ENCODE data around the gene EEFSEC.

DNA sequence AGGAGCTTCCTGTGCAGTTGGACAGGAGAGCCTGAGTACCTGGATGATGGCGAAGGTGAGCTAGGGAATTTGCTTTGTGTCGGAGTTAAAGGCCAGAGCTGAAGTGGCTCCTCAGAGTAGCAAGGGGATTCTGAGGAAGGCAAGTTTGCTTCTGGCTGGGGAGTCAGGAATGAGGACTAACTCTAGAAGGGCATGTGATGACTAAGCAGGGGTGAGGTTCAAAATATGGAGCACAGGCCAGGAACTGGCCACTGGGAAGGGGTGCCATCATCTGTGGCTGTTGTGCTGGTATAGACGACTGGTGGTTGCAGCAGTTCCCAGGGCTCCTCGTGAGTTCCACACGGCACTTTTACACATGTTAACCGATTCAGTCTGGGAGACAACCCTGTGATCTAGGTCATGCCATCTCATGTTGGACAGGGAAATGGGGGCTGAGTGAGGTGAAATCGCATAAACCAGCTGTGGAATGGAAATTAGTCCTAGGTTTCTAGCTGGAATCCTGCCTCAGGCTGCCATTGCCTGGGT is 100.8 kb downstream of the EEFSEC start:
- TF ChIP-seq, protein P1, sequence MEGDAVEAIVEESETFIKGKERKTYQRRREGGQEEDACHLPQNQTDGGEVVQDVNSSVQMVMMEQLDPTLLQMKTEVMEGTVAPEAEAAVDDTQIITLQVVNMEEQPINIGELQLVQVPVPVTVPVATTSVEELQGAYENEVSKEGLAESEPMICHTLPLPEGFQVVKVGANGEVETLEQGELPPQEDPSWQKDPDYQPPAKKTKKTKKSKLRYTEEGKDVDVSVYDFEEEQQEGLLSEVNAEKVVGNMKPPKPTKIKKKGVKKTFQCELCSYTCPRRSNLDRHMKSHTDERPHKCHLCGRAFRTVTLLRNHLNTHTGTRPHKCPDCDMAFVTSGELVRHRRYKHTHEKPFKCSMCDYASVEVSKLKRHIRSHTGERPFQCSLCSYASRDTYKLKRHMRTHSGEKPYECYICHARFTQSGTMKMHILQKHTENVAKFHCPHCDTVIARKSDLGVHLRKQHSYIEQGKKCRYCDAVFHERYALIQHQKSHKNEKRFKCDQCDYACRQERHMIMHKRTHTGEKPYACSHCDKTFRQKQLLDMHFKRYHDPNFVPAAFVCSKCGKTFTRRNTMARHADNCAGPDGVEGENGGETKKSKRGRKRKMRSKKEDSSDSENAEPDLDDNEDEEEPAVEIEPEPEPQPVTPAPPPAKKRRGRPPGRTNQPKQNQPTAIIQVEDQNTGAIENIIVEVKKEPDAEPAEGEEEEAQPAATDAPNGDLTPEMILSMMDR (IDR thresholded peaks at IDR 0.05): no peak
- TF ChIP-seq POLR2A (IDR thresholded peaks at IDR 0.05): no peak
